GM13976 (cell line): ENCODE results near the gene BICD1.

ENCODE experiments used
- DNase-seq: peaks from one replicate; pipeline ENCODE4 v3.0.0; 2012; ENCODE audit warnings: low spot score
- CTCF ChIP-seq: IDR thresholded peaks from 2 replicates; pipeline ENCODE4 v1.5.1; 2012; ENCODE audit warnings: borderline replicate concordance, mild to moderate bottlenecking; ENCODE audit not compliant: insufficient read depth; ENCODE audit errors: extremely low read depth, missing control alignments, control extremely low read depth
- in situ Hi-C: fragments of 300-500 bp; cut with MboI; formaldehyde crosslinking; loops from one replicate; pipeline ENCODE4 v1.12.0; 2022; ENCODE audit warnings: low sequenced_read_pairs, mixed read lengths, inconsistent platforms; ENCODE audit not compliant: unreplicated experiment

The BICD1 gene

GRCh38 chr12:32201976-32202375 lies 95.3 kb downstream of the BICD1 start:
- in situ Hi-C loops, result no loop called here
- no peak for DNase-seq

GRCh38 chr12:32205731-32206130 lies 99.1 kb downstream of the BICD1 start:
- no peak for TF ChIP-seq CTCF
- in situ Hi-C loops, result no loop called here
- no peak for DNase-seq

More at GRCh38 chr12:32201976-32202375, 95.3 kb downstream of the BICD1 start:
- TF ChIP-seq CTCF, result no peak

- in situ Hi-C loops, result no loop called here
- DNase-seq, result no peak
- no peak for TF ChIP-seq CTCF
These were observed 101.7 kb downstream of the BICD1 start for GRCh38 chr12:32208355-32208754.

GRCh38 chr12:32211066-32211899 lies 104.6 kb downstream of the BICD1 start:
- in situ Hi-C loops, result no loop called here
- TF ChIP-seq CTCF, result no peak
- no peak for DNase-seq

GRCh38 chr12:32211900-32212156 lies 105.2 kb downstream of the BICD1 start:
- TF ChIP-seq CTCF, result no peak
- DNase-seq, result no peak
- in situ Hi-C loops, result no loop called here

- no peak for TF ChIP-seq CTCF
- no peak for DNase-seq
- in situ Hi-C loops, result no loop called here
These were observed 108.1 kb downstream of the BICD1 start for GRCh38 chr12:32214723-32215122.
